Activated CD8-positive, alpha-beta T cell treated with anti-CD3 and anti-CD28 coated beads for 36 hours (primary cell): Measurements from ENCODE around the gene LIMK1. TPM values are rescaled to one million over a fixed set of nuclear protein-coding genes. Genes with fewer than 3 reads are reported as not detected.

Source experiments
- ATAC-seq: fragments of 200-7000 bp; cut with Tn5 transposase; one replicate; pipeline ENCODE4 v1.10.0; 2021; ENCODE audit warnings: mild to moderate bottlenecking, moderate library complexity
- CTCF ChIA-PET: fragments of 350-600 bp; sonication (Branson Sonifier 250); formaldehyde crosslinking; loops from one replicate; lab custom pipeline; 2021; ENCODE audit warnings: antibody characterized with exemption; lab: Charles Lee
- POLR2A ChIA-PET: fragments of 350-600 bp; sonication (Branson Sonifier 250); formaldehyde crosslinking; loops from one replicate; lab custom pipeline; 2021; ENCODE audit warnings: antibody characterized with exemption; lab: Charles Lee
- DNase-seq: peaks from one replicate; pipeline ENCODE4 v3.0.0-alpha.2; 2020
- H3K27ac Mint-ChIP-seq: one replicate; pipeline ENCODE4 v1.8.0; 2021; ENCODE audit warnings: mild to moderate bottlenecking, mixed read lengths
- H3K27me3 Mint-ChIP-seq: one replicate; pipeline ENCODE4 v1.8.0; 2021; ENCODE audit warnings: mixed read lengths
- H3K36me3 Mint-ChIP-seq: one replicate; pipeline ENCODE4 v1.8.0; 2021; ENCODE audit warnings: low read depth, mixed read lengths
- H3K4me1 Mint-ChIP-seq: one replicate; pipeline ENCODE4 v1.8.0; 2021; ENCODE audit warnings: low read depth, mixed read lengths
- H3K4me3 Mint-ChIP-seq: one replicate; pipeline ENCODE4 v1.8.0; 2021; ENCODE audit warnings: mild to moderate bottlenecking, moderate library complexity, mixed read lengths
- H3K9me3 Mint-ChIP-seq: one replicate; pipeline ENCODE4 v1.8.0; 2021; ENCODE audit warnings: mixed read lengths
- CTCF ChIP-seq: fragments of 200-600 bp; IDR thresholded peaks from one replicate; pipeline ENCODE4 v1.8.0; 2022; ENCODE audit warnings: antibody characterized with exemption, mild to moderate bottlenecking
- intact Hi-C: fragments of 100-400 bp; cut with micrococcal nuclease; formaldehyde crosslinking; loops from one replicate; pipeline ENCODE4 v1.10.0; 2022
- total RNA-seq, 2 experiments: library from RNA; stranded (reverse); gene quantifications; one replicate each; pipeline ENCODE4 v1.2.3, GENCODE V29; 2021

Gene LIMK1
- total RNA-seq, 2 experiments from 2014 or later, result 17.8 to 20.8 TPM

- no peaks in the 10 kb centered on the region for H3K4me1 Mint-ChIP-seq
- TF ChIP-seq CTCF, result no peak
- peaks cover 5% of the 10 kb centered on the region for H3K36me3 Mint-ChIP-seq
- intact Hi-C loops, result no loop called here
- ChIA-PET CTCF (interaction anchor here (0.6 kb wide), 1 partner anchor 409 kb away, joined by 3 read pairs; no protein-coding TSS in a partner anchor), POLR2A (no interaction called here)
- ATAC-seq (no peak), DNase-seq (no peak)
- no peaks in the 10 kb centered on the region for H3K27me3 Mint-ChIP-seq
- H3K9me3 Mint-ChIP-seq, result no peaks in the 10 kb centered on the region
- H3K4me3 Mint-ChIP-seq, result no peak overlapping the region
- H3K27ac Mint-ChIP-seq, result no peak overlapping the region
These were observed 21.1 kb downstream of the LIMK1 start for GRCh38 chr7:74104702-74105101.

GRCh38 chr7:74105992-74106391, 22.4 kb downstream of the LIMK1 start:
- ATAC-seq, result no peak
- H3K36me3 Mint-ChIP-seq, result peaks cover 6% of the 10 kb centered on the region
- CTCF ChIA-PET, result interaction anchor here (0.6 kb wide), 1 partner anchor 1785 kb away, joined by 3 read pairs; no protein-coding TSS in a partner anchor

GRCh38 chr7:74106846-74107245, 23.2 kb downstream of the LIMK1 start:
- Mint-ChIP-seq H3K27ac (no peak overlapping the region), H3K4me1 (no peaks in the 10 kb centered on the region), H3K36me3 (peaks cover 12% of the 10 kb centered on the region), H3K27me3 (no peaks in the 10 kb centered on the region), H3K9me3 (no peaks in the 10 kb centered on the region), H3K4me3 (no peak overlapping the region)
- POLR2A ChIA-PET, result interaction anchor here (0.6 kb wide), 1 partner anchor 11 kb away, joined by 4 read pairs; no protein-coding TSS in a partner anchor
- no peak for TF ChIP-seq CTCF
- intact Hi-C loops, result no loop called here
- ATAC-seq, result no peak
- DNase-seq, result no peak
- CTCF ChIA-PET, result no interaction called here

More at GRCh38 chr7:74105992-74106391, 22.4 kb downstream of the LIMK1 start:
- H3K9me3 Mint-ChIP-seq, result no peaks in the 10 kb centered on the region
- intact Hi-C loops, result no loop called here
- no peaks in the 10 kb centered on the region for H3K4me1 Mint-ChIP-seq
- POLR2A ChIA-PET, result no interaction called here
- TF ChIP-seq CTCF, result no peak
- no peak overlapping the region for H3K4me3 Mint-ChIP-seq
- H3K27ac Mint-ChIP-seq, result no peak overlapping the region
- no peak for DNase-seq
- no peaks in the 10 kb centered on the region for H3K27me3 Mint-ChIP-seq

GRCh38 chr7:74115326-74115725, 31.7 kb downstream of the LIMK1 start:
- CTCF ChIA-PET, result no interaction called here
- Mint-ChIP-seq H3K9me3 (no peaks in the 10 kb centered on the region), H3K4me1 (no peaks in the 10 kb centered on the region), H3K4me3 (no peak overlapping the region), H3K27ac (no peak overlapping the region), H3K27me3 (no peaks in the 10 kb centered on the region), H3K36me3 (peaks cover 14% of the 10 kb centered on the region)
- ATAC-seq (no peak), DNase-seq (no peak)
- POLR2A ChIA-PET, result no interaction called here
- intact Hi-C loops, result no loop called here
- TF ChIP-seq CTCF, result no peak

- H3K4me1 Mint-ChIP-seq, result no peaks in the 10 kb centered on the region
- intact Hi-C loops, result no loop called here
- H3K27me3 Mint-ChIP-seq, result no peaks in the 10 kb centered on the region
- DNase-seq (no peak), ATAC-seq (no peak)
- no peak overlapping the region for H3K27ac Mint-ChIP-seq
- no peak overlapping the region for H3K4me3 Mint-ChIP-seq
- H3K36me3 Mint-ChIP-seq, result peaks cover 11% of the 10 kb centered on the region
- no peak for TF ChIP-seq CTCF
- no peaks in the 10 kb centered on the region for H3K9me3 Mint-ChIP-seq
- POLR2A ChIA-PET, result no interaction called here
- CTCF ChIA-PET, result no interaction called here
These were observed 32.8 kb downstream of the LIMK1 start for GRCh38 chr7:74116356-74116755.
